Loucy (cell line): ENCODE data around the gene ARMH4.

Experiments
- H2AFZ ChIP-seq: fragments of 200-600 bp; sonication (generic); 2 replicates; pipeline ENCODE4 v1.6.0; 2016; ENCODE audit warnings: antibody characterized with exemption, mild to moderate bottlenecking, low read length, moderate library complexity
- H3F3A ChIP-seq: fragments of 200-600 bp; 2 replicates; pipeline ENCODE4 v1.6.0; 2016; ENCODE audit warnings: antibody characterized with exemption, low read depth, mild to moderate bottlenecking
- H3K27me3 ChIP-seq: fragments of 200-600 bp; sonication (generic); 2 replicates; pipeline ENCODE4 v1.6.1; 2014; ENCODE audit warnings: low read length, mild to moderate bottlenecking; ENCODE audit not compliant: insufficient read depth, poor library complexity, severe bottlenecking
- H3K36me3 ChIP-seq: fragments of 200-600 bp; sonication (generic); 2 replicates; pipeline ENCODE4 v1.6.1; 2016; ENCODE audit warnings: low read length; ENCODE audit not compliant: insufficient read depth
- H3K4me1 ChIP-seq: fragments of 200-600 bp; sonication (generic); 2 replicates; pipeline ENCODE4 v1.5.1; 2014; ENCODE audit warnings: low read length, mild to moderate bottlenecking; ENCODE audit not compliant: insufficient read depth, poor library complexity, severe bottlenecking
- H3K4me2 ChIP-seq: fragments of 200-600 bp; sonication (generic); 2 replicates; pipeline ENCODE4 v1.6.0; 2014; ENCODE audit warnings: antibody characterized with exemption, low read length, low read depth, mild to moderate bottlenecking; ENCODE audit not compliant: poor library complexity, severe bottlenecking
- H3K4me3 ChIP-seq: fragments of 200-600 bp; sonication (generic); 2 replicates; pipeline ENCODE4 v1.5.1; 2014; ENCODE audit warnings: low read length, mild to moderate bottlenecking, mixed read lengths; ENCODE audit not compliant: poor library complexity, severe bottlenecking
- H3K79me2 ChIP-seq: fragments of 200-600 bp; sonication (generic); 2 replicates; pipeline ENCODE4 v1.6.1; 2014; ENCODE audit warnings: low read length; ENCODE audit not compliant: insufficient read depth
- H3K9ac ChIP-seq: fragments of 200-600 bp; sonication (generic); 2 replicates; pipeline ENCODE4 v1.6.0; 2014; ENCODE audit warnings: mild to moderate bottlenecking, low read depth, low read length, moderate library complexity; ENCODE audit not compliant: poor library complexity, severe bottlenecking
- H3K9me2 ChIP-seq: fragments of 200-600 bp; sonication (generic); replicated peaks from 2 replicates; pipeline ENCODE4 v1.6.1; 2016; ENCODE audit warnings: low read depth, low read length, mixed read lengths
- H3K9me3 ChIP-seq: fragments of 200-600 bp; sonication (generic); 2 replicates; pipeline ENCODE4 v1.6.1; 2014; ENCODE audit warnings: mild to moderate bottlenecking, antibody characterized with exemption, low read length, low read depth; ENCODE audit not compliant: insufficient read depth
- H4K20me1 ChIP-seq: fragments of 200-600 bp; sonication (generic); 2 replicates; pipeline ENCODE4 v1.6.0; 2014; ENCODE audit warnings: antibody characterized with exemption, low read length, mild to moderate bottlenecking; ENCODE audit not compliant: insufficient read depth, poor library complexity, severe bottlenecking
- EZH2phosphoT487 ChIP-seq: fragments of 200-600 bp; IDR thresholded peaks from 2 replicates; pipeline ENCODE4 v1.6.1; 2018; ENCODE audit warnings: antibody characterized with exemption, mild to moderate bottlenecking, moderate library complexity, borderline replicate concordance
- TF ChIP-seq, protein P1 (sequence below): fragments of 200-600 bp; sonication (generic); conservative IDR thresholded peaks from 2 replicates; pipeline ENCODE4 v1.5.1; 2014; ENCODE audit warnings: mild to moderate bottlenecking, antibody characterized with exemption, low read length

The ARMH4 gene

DNA sequence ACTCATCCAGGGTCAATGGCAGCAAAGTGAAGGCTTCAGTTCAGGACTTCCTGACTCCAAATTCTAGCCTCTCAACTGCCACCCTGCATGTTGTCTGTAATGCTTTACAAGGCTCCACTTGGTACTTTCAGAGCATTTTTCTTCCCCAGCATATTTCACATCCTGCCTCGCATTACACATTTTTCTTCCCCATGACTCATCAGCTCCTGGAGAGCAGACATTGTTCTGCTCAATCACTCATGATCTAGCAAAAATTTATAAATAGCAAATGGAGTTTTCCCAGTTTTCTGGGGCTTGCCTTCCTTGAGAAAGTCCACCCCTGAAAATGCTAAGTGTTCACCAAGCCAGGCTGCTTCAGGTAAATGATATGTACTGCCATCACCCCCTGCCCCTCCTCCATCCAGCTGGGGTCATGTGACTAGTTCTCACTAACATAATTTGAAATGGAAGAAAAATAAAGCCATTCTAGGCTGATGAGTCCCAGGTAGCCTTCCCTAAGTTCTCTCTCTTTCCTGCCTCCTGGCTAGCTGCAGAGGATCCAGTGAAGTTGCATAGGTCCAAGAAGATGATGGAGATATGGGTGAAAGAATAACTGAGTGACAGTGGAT lies 69.4 kb downstream of the ARMH4 start:
- no peak overlapping the region for H3K4me3 ChIP-seq
- no peaks in the 10 kb centered on the region for H3K27me3 ChIP-seq
- no peaks in the 10 kb centered on the region for H3K36me3 ChIP-seq
- H4K20me1 ChIP-seq = no peaks in the 10 kb centered on the region
- TF ChIP-seq EZH2phosphoT487 = no peak
- TF ChIP-seq, protein P1, sequence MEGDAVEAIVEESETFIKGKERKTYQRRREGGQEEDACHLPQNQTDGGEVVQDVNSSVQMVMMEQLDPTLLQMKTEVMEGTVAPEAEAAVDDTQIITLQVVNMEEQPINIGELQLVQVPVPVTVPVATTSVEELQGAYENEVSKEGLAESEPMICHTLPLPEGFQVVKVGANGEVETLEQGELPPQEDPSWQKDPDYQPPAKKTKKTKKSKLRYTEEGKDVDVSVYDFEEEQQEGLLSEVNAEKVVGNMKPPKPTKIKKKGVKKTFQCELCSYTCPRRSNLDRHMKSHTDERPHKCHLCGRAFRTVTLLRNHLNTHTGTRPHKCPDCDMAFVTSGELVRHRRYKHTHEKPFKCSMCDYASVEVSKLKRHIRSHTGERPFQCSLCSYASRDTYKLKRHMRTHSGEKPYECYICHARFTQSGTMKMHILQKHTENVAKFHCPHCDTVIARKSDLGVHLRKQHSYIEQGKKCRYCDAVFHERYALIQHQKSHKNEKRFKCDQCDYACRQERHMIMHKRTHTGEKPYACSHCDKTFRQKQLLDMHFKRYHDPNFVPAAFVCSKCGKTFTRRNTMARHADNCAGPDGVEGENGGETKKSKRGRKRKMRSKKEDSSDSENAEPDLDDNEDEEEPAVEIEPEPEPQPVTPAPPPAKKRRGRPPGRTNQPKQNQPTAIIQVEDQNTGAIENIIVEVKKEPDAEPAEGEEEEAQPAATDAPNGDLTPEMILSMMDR = no peak
- no peaks in the 10 kb centered on the region for H3F3A ChIP-seq
- H2AFZ ChIP-seq = no peak overlapping the region; the same call in 1 of the 2 replicates
- H3K9me3 ChIP-seq = no peaks in the 10 kb centered on the region
- no peak overlapping the region for H3K4me2 ChIP-seq
- H3K9me2 ChIP-seq = no peaks in the 10 kb centered on the region
- no peaks in the 10 kb centered on the region for H3K4me1 ChIP-seq
- no peak overlapping the region for H3K9ac ChIP-seq
- H3K79me2 ChIP-seq = no peaks in the 10 kb centered on the region

DNA sequence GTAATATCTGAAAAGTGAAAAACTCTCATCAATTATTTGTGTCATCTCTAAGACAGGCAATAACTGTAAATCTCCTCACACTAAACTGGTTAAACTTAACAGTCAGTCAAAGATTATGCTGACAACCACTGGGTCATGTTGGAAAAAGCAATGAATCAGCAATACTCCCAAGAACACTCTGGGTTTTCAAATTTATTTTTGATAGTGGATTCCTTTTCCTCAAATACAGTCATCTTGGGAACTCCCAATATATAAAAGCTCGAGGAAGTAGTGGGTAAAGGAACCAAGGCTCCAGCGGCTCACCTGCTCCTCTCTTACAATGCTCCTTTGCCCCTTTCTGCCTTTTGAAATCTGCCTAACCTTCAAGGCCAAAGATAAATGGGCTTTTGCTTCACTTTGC lies 70.0 kb downstream of the ARMH4 start:
- H3K27me3 ChIP-seq = no peaks in the 10 kb centered on the region
- no peaks in the 10 kb centered on the region for H3F3A ChIP-seq
- no peak for TF ChIP-seq EZH2phosphoT487
- TF ChIP-seq, protein P1 = no peak
- H3K4me3 ChIP-seq = no peak overlapping the region
- no peak overlapping the region; the same call in 1 of the 2 replicates for H2AFZ ChIP-seq
- no peaks in the 10 kb centered on the region for H3K9me2 ChIP-seq
- no peaks in the 10 kb centered on the region for H3K4me1 ChIP-seq
- H3K9me3 ChIP-seq = no peaks in the 10 kb centered on the region
- H4K20me1 ChIP-seq = no peaks in the 10 kb centered on the region
- H3K4me2 ChIP-seq = no peak overlapping the region
- H3K36me3 ChIP-seq = no peaks in the 10 kb centered on the region
- no peak overlapping the region for H3K9ac ChIP-seq
- H3K79me2 ChIP-seq = no peaks in the 10 kb centered on the region

DNA sequence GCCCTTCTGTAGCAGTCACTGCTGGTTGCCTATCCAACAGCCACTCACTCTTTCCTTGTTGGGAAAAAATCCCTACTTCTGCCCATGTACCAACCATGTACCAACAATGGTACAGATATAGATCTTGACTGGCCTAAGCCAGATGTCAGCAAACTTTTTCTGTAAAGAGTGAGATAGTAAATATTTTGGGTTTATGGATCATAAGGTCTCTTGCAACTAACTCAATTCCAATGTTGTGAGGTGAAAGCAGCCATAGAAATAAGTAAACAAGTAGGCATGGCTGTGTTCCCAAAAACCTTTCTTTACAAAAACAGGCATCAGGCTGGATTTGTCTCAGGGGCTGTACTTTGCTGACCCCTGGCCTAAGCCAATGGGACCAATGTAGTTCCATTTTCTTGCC lies 73.5 kb downstream of the ARMH4 start:
- Histone ChIP-seq H3K4me2 (no peak overlapping the region), H3K9me3 (no peaks in the 10 kb centered on the region), H3K36me3 (no peaks in the 10 kb centered on the region), H3F3A (no peaks in the 10 kb centered on the region), H3K4me1 (no peaks in the 10 kb centered on the region), H2AFZ (no peak overlapping the region), H3K9ac (no peak overlapping the region), H3K27me3 (no peaks in the 10 kb centered on the region), H3K4me3 (no peak overlapping the region), H3K9me2 (no peaks in the 10 kb centered on the region), H4K20me1 (no peaks in the 10 kb centered on the region), H3K79me2 (no peaks in the 10 kb centered on the region)
- TF ChIP-seq, protein P1 = no peak
- TF ChIP-seq EZH2phosphoT487 = no peak
